Astrocyte of the cerebellum (primary cell): Measurements from ENCODE around the gene ALDH8A1.

Source experiments
- DNase-seq: peaks from one replicate; pipeline ENCODE4 v3.0.0-alpha.2; 2011; ENCODE audit warnings: low read depth
- H3K4me3 ChIP-seq: 2 replicates; pipeline ENCODE4 v1.5.1; 2011; ENCODE audit warnings: mild to moderate bottlenecking, low read depth, low read length, moderate library complexity
- CTCF ChIP-seq: IDR thresholded peaks from 2 replicates; pipeline ENCODE4 v1.5.1; 2012; ENCODE audit warnings: low read length, low read depth, moderate library complexity, mild to moderate bottlenecking; ENCODE audit errors: missing control alignments
- in situ Hi-C: cut with HindIII; loops from 2 replicates; pipeline ENCODE4 v1.10.0; 2017; ENCODE audit warnings: low sequenced_read_pairs

The ALDH8A1 gene

GRCh38 chr6:134921276-134921675 lies 28.6 kb downstream of the ALDH8A1 start:
- no peak for TF ChIP-seq CTCF
- H3K4me3 ChIP-seq = no peak overlapping the region
- DNase-seq = no peak
- in situ Hi-C loops = no loop called here

GRCh38 chr6:134920422-134920821 lies 29.5 kb downstream of the ALDH8A1 start:
- in situ Hi-C loops = no loop called here
- TF ChIP-seq CTCF = no peak

GRCh38 chr6:134918418-134918961 lies 31.4 kb downstream of the ALDH8A1 start:
- in situ Hi-C loops = loop anchor here (5.0 kb wide), 1 partner anchor 76 kb away; no protein-coding TSS in a partner anchor
- no peak for DNase-seq
- H3K4me3 ChIP-seq = no peak overlapping the region
- no peak for TF ChIP-seq CTCF

More at GRCh38 chr6:134920422-134920821, 29.5 kb downstream of the ALDH8A1 start:
- H3K4me3 ChIP-seq = no peak overlapping the region
- no peak for DNase-seq

GRCh38 chr6:134911547-134911946 lies 38.4 kb downstream of the ALDH8A1 start:
- DNase-seq = peak; percentile 47
- no peak overlapping the region for H3K4me3 ChIP-seq
- in situ Hi-C loops = no loop called here
- TF ChIP-seq CTCF = no peak

- H3K4me3 ChIP-seq = no peak overlapping the region
- DNase-seq = no peak
- TF ChIP-seq CTCF = no peak
- in situ Hi-C loops = no loop called here
Measured at GRCh38 chr6:134910593-134910935, 39.3 kb downstream of the ALDH8A1 start.

- in situ Hi-C loops = no loop called here
- TF ChIP-seq CTCF = no peak
- H3K4me3 ChIP-seq = no peak overlapping the region
- no peak for DNase-seq
Measured at GRCh38 chr6:134909701-134910592, 40.0 kb downstream of the ALDH8A1 start.
